Cerebellar nuclear complex (tissue), 1 donor: ENCODE data around the gene HCN4.

Experiments used
- DNase-seq, 2 experiments: peaks; one replicate each; lab custom pipeline; 2025; lab: John Stamatoyannopoulos, UW

Gene HCN4

DNA sequence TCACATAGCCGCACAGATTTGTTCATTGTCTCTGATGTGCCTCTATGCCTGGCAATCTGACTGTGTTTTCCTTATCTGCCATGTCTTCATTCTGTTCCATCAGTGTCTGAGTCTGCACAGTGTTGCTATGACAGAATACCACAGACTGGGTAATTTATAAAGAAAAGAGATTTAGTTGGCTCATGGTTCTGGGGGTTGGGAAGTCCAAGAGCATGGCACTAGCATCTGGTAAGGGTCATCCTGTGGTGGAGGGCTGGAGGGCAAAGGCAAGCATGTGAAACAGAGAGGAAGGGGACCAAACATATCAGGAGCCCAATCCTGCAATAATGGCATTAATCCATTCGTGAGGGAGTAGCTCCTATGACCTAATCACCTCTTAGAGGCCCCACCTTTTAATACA, 11.9 kb upstream of the HCN4 start:
- DNase-seq: no peak

DNA sequence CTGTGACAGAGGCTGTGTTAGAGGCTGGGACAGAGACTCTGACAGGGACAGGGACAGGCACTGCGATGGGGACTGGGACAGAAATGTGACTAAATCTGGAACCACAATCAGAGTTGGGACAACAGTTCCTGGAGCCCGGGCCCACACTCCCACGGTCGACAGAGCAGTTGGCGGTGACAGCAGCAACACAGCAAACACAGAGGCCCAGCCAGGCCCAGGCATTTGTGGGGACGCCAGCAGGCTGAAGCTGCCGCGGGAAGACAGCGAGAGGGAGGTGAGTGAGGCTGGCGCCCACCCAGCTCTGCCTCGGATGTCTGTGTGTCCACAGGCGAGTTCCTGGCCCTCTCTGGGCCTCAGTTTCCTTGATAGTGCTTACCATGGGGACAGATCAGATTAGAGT, 9.3 kb upstream of the HCN4 start:
- no peak for DNase-seq

DNA sequence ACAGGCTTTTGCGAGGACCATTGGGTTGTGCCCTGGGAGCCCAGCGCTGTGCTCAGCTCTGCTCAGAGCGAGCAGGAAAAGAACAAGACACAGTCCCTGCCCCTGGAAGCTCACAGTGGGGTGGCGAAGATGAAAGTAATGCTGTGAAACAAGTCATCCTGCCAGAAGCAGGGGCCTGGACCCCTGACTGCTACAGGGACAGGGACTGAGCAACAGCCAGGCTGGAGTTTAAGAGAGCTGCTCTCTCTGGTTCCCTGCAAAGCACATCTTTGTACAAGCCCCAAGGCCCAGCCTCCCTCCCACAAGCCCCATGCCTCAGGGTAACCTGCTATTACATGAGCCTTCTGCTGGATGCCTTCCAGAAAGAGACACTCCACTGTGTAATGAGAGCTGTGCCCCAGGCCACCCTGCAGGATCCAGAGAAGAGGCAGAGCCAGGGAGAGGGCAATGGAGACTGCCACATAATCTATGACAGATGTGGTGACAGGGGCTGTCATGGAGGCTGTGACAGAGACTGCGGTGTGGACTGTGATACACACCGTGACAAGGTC, 7.1 kb upstream of the HCN4 start:
- no peak for DNase-seq

DNA sequence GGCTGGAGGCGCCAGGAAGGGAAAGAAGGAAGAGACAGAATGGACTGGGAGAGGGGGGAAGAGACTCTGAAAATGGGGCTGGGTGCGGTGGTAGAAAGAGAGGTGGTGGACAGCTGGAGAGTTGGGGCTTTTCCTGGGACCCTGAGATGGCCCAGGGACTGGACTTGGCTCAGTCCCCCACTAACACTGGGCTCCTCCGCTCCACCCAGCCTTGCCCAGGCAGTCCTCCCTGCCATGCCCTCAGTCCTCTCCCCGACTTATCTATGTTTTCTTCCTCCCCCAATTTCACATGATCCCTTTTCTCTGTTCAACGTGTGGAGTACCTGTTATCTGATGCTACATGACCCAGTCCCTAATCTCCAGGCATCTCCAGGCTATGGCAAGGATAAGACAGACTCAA, 6.3 kb upstream of the HCN4 start:
- DNase-seq: no peak

DNA sequence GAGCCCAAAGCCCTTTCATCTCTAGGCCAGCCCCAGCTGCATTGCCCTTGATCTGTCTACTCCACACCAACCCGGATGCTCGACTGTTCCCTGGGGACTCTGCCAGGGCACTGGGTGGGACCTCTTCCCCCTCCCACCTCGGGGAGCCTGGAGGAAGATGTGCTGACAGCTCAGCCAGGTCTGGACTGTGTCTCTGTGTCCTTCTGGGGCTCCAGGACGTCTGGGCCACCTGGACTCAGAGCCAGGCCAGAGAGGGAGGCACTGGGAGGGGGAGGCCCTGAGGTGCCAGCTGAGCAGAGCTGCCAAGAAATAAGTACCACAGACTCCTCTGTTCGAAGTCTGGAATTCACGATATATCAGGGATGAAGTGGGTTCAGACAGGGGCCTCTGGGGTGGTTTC, 5.8 kb upstream of the HCN4 start:
- no peak for DNase-seq

DNA sequence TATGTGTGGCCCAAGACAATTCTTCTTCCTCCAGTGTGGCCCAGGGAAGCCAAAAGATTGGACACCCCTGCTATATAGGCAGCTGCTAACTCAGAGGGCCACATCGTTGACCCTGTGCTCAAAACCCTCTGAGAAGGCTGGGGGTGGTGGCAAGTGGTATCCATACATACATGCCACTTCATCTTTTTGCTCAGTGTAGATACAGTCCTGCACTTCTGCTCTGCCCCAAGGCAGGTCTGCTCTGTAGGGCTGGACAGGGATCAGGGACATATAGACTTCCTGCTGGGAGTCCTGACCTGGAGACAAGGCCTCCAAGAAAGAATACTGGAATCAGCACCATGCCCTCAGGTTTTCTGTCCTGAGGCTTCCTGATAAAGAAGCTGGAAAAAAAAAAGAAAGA, 4.5 kb upstream of the HCN4 start:
- no peak for DNase-seq

DNA sequence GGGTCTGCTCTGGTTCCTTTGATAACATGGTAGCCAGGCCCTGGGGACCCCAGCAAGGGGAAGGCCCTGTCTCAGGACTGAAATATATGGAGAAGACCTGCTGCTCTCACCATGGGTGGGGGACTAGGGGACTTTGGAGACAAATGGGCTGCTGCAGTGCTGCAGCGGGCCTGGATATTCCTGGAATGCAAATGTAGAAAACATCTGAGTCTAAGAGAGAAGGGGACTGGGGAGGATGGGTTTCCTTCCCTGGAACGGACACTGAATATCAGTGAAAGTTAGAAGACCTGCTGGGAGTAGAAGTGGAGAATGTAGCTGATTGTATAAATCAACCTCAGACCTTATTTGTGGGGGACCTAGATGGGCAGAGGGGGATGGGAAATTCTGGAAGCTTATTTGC, 3.1 kb upstream of the HCN4 start:
- no peak for DNase-seq

DNA sequence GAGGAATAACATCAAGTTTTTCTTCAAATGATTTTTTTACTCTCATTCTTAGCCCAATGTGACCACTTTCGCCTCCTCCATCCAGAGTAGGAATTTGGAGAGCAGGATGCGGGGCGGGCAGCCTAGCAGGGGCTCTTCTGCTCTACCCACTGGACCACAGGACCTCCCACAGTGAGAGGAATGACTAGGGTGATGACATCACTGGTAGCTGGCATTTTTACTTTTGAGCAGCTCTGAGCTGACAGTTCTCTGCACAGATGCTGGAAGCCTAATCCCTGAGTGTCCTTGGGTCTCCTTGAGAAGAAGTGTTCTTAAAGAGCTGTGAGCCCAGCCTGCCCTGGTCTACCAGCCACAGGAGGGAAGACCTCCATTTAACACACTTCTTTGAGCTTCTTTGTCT, 1.4 kb upstream of the HCN4 start:
- no peak for DNase-seq

DNA sequence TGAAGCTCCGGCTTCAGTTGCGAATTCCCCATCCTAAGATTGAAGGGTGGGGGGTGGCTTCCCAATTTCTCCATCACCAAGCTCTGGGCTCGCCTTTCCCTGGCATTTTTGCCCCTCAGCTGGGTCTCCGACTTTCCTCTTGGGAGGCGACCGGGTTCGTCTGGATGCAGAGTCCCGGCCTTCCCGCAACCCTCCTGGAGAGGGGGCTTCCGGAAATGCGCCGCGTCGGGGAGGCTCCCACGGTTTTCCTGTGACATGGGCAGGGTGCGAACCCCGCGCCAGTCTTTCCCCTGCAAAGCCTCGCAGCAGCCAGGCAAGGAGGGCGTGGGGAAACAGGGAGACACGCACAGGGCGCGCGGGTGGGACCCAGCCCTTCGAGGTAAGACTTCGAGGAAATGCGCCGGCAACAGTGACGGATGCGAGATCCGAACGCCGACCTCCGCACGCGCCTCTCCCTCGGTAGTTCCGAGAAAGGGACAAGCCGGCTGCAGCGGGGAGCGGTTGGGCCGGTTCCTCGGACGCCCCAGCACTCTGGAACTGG, 466 bp upstream of the HCN4 start:
- DNase-seq: no peak

DNA sequence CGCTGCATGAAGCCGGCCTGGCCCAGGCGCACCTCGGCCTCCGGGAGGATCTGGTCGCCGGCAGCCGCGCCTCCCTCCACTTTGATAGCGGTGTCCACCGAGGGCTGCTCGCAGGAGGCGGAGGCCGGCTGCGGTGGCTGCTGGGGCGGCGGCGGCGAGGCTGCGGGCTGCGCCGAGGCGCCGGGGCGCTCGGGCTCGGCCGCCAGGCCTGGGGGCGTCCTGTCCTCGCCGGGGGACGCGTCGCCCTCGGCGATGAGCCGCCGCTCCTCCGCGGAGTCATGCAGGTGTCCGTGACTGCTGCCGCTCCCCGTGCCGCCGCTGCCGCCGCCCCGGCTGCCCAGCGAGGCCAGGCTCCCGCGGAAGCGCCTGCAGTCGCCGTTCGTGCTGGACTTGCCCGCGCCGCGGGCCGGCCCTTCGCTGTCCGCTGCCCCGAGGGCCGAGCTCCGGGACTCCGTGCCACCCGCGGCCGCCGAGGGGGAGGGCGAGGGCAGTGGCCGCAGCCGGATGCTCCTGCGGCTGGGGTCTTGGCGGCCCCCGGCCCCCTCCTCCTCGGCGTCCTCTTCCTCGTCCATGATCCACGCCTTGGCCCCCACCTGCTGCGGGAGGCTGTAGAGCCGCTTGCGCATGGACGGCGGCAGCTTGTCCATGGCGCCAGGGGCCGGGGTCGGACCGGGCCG, 996 bp downstream of the HCN4 start:
- DNase-seq: no peak

DNA sequence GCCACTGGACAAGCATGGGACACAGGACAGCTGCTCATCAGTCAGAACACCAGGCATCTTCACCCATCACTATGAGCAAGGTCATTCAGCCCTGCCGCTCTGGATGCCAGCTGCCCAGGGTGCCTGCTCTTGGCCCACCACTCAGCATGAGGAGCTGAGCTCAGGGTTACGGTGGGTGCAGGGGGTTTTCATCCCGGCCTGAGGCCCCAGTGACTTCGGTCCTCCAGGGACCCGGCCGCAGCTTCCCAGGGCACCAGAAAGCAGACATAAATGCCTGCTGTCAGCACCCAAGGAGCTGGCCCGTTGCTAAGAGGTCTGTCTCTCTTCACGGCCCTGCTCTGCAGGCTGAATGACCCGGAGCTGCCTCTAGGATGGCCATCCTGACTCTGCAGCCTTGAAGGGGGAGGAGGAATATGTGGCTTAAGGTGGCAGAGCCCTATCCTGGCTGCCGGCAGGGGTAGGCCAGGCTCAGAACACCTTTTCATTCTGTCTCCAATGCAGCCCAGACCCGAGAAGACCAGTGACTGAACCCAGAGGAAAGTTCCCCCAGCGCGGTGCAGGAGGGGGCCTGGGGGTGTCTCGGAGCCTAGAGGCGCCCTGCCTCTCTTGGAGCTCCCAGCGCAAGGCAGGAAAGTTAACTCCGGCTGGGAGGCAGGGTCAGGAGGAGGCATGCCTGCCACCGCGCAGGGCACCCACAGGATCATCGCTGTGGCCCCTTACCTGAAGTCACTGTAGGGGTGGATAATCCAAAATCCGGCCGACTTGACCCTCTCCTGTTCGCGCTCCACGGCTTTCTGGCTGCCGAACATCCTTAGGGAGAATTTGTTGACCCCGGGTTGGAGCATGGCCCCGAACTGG, 1.8 kb downstream of the HCN4 start:
- DNase-seq: no peak

DNA sequence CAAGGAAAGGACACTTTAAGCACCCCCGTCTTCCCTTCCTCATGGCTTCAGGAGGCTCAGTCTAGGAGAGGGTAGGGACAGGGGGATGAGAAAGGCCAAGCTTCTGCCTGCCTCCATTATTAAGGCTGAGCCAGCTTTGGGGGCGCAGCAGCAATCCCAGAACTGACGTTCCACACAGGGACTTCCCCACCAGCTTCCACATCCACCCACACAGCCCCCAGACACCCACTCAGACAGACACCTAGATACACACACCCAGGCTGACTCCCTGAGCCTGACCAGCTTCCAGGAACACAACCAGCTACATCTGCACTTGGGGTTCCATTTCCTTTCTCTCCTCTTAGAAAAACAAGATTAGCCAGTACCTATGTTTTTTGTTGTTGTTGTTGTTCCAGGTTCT, 4.7 kb downstream of the HCN4 start:
- DNase-seq: no peak

DNA sequence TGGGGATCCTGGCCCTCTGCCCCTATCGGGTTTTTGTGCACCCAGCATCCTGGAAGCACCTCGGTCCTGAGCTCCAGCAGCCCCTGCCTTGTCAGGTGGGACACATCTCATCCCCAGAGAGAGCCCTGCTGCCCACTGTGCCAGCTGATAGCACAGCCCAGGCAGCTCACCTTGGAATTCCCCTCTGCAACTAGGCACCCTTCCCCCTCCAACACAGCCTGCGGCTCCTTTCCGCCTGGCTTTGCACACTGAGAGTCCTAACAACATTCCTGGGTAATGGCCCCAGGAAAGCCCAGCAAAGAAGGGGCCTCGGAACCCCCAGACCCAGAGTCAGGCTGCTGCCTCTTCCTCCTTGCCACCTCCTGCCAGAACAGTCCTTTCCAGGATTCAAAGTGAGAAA, 5.9 kb downstream of the HCN4 start:
- DNase-seq: no peak

DNA sequence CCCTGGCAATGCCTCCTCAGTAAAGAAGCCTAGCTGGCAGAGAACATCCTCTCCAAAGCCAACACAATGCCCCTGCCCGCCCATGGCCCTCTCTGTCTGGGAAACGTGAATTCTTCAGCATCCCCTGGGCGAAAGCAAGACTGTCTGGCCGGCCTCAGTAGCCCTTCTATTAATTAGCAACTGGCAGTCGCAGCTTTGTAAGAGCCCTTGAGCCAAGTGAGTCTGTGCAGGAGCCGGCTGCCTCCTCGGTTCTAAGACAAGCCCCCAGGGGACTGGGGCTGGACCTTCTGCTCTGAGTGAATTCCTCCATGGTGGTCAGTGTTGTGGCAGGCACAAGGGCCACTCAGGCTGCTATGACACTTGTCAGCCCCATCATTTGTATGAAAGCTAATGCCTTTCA, 7.4 kb downstream of the HCN4 start:
- no peak for DNase-seq

DNA sequence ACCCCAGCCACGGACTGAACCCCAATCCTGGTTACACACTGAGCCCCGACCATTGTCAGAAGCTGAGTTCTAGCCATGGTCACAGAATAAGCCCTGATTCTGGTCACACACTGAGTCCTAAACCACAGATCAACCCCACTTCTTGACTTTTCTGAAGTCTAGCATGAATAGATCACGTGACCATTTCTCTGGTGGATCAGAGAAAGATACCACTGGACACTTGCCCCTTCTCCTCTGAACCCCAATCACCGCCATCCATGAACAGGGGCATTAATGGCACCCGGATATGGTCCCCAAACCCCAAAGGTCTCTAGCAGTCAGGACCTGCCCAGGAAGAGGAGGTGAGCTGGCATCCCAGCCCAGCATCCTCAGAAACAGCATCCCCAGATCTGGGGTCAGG, 9.1 kb downstream of the HCN4 start:
- DNase-seq: no peak

DNA sequence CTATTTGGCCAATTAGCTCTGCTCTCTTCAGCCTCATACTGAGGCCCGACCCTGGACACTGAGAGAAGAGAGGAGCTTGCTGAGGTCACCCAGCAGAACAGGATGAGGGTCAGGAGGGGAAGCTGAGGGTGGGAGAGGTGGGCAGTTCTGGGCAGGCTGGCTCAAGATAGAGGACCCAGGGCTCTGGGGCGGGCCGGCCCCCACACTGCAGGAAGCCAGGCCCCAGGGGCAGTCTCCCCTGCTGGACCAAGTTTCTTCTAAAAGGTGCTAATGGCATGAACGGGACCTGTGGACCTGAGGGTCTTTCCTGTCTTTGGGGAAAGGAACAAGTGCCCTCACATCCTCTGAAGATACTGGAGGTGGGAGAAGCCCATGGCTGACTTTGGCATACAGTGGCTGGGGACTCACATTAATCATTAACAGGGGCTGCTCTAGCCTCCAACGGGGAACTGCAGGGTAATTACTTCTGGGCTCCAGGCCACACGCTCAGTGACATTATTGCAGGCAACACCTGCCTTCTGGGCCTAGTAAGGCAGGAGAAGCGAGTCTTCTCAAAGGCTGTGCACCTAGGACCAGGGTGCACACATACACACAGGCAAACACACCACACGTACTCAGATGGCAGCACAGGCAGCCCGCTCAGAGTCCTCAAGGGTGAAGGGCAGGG, 10.6 kb downstream of the HCN4 start:
- DNase-seq: no peak

DNA sequence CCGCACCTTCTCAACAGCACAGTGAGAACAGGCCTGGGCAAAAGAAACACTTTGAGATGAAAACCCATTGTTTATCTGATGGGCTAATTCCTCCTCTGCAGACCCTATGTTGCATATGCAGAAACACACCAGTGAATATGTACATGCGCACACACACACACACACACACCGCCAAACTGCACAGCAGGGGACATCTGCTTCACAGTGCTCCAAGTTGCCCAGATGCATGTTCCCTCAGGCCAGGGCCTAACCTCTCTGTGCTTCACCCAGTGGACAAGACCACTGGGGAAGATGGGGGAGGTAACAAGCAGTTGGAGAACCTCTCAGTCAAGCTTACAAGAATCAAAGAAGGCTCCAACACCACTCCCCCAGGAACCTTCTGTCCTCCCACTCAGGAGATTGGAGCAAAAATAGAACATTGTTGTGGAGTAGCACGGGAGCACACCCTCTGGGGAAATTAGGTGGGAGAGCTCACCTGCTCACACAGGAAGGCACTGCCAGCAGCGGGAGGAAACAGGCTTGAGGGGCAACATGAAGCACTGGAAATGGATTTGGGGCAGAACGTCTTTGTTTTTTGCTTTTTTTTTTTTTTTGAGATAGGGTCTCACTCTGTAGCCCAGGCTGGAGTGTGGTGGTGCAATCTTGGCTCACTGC, 13.0 kb downstream of the HCN4 start:
- DNase-seq: no peak

DNA sequence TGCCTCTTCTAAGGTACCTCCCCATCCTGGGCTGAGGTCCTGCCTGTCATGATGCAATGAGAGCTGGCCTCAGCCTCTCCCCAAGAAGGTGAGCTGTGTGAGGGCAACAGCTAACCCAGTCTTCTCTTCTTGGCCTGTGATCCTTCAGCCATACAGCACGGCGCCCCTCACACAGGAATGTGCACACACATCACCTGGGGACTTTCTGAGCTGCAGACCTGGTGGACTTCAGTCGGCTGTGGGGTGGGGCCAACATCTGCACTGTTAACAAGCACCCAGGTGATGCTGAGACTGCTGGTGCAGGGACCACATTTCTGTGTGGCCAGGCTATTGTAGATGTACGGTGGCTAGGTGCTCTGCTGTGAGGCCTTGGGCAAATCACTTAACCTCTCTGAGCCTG, 14.5 kb downstream of the HCN4 start:
- DNase-seq: no peak

DNA sequence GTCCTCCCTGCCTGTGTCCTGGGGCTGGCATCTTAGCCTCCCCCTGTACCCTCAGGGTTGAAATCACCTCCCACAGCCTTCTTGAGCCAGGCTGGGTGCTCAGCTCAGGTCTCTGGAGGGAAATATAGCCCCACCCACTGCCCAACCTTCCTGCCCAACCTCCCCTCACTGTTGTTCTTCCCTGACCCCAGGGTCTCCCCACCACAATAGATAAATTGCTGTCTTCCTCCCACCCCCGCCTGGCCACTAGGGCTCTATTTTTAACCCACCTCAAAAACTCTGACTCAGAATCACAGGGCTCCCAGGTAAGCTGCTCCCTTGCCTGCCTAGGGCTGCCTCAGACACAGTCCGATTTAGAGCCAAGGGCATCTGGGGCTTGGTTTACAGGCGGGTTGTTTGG, 15.0 kb downstream of the HCN4 start:
- no peak for DNase-seq

DNA sequence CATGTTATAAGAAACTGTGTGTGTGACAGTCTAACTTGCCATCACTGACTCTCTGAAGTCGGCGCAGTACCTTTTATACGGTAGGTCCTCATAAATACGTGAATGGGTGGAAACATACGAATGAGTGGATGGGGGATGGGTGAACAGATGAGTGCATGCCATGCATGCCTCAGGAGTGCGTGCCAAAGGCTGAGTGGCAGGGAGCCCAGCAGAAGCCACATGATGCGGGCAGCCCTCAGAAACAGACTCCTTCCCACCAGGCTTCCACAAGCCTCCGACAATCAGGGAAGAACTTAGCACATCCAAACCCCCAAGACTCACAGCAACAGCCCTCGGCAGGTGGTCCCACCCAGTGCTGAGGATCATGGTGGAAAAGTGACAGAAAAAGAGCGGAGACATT, 16.7 kb downstream of the HCN4 start:
- DNase-seq: no peak

DNA sequence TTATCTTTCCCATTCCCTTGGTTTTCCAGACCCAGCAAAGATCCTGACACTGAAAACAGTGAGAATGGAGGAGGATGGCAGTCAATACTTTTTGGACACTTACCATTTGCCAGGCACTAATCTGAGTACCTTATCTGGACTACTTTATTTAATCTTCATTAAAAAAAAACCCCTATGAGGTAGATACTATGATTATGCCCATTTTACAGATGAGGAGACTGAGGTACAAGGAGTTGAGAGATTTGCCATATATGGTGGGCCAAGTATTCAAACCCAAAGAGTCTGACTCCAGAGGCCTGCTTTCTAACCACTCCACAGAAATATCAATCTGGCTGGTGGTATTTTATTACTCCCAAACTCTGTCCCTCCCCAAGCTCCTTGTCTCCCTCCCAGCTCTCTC, 19.6 kb downstream of the HCN4 start:
- no peak for DNase-seq

DNA sequence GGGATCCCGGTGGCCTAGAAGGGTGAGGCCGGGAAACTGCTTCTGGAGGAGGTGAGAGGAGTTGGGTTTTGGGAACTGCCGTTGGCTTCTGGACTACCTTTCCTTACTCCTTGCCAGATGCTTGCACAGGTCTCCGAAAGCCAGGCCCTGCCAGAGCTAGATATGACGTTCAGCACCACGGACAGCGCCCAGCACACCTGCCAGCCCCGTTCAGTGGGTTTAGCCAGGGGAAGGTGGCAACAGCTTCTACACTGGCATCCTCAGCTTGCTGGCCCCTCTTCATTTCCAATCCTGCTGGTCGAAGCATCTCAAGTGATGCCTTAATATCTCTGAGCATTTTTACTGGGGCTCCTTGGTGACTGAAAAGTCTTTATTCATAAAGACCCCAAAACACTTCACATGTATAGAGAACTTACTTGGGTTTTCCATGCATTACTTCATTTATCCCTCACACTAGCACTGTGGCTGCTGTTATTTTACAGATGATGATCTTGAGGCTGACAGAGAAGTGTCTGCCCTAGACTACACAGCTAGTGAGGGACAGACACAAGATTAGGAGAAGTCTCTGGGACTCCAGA, 21.9 kb downstream of the HCN4 start:
- DNase-seq: no peak
